Activated CD4-positive, alpha-beta T cell treated with anti-CD3 and anti-CD28 coated beads, Interleukin-2, amount 10 ng/mL, durations not matched to agents 24 days and 14 days (primary cell): ENCODE results near the gene SLC23A2. TPM values are rescaled to one million over a fixed set of nuclear protein-coding genes. Genes with fewer than 3 reads are reported as not detected.

Experiments
- total RNA-seq: library from RNA; stranded (reverse); gene quantifications from 2 replicates; pipeline ENCODE4 v1.2.3, GENCODE V29; 2022

SLC23A2 gene
- total RNA-seq, 1 donor from 2014 or later: 26.9 TPM

Other genes starting within 250 kb of the SLC23A2 start
- 38.1 and 38.5 TPM in 2 replicates for gene RASSF2, start 177.9 kb downstream of the SLC23A2 start, total RNA-seq
- 86.3 and 86.9 TPM in 2 replicates for gene TMEM230, start 111.6 kb upstream of the SLC23A2 start, total RNA-seq
- gene PCNA, start 118.4 kb upstream of the SLC23A2 start, total RNA-seq: 532 TPM in 2 replicates
- gene CDS2, start 125.5 kb upstream of the SLC23A2 start, total RNA-seq: 34.7 and 39.2 TPM in 2 replicates